ENCODE measurements around the gene AP4M1. TPM values are rescaled to one million over a fixed set of nuclear protein-coding genes. Genes with fewer than 3 reads are reported as not detected.

AP4M1 gene
- total and polyA plus RNA-seq, 9 of the 15 experiments (the other 6 are each of a cell fraction or from before 2014, with no cell fraction given): 1.3 to 30.9 (median 14.1) TPM

DNA sequence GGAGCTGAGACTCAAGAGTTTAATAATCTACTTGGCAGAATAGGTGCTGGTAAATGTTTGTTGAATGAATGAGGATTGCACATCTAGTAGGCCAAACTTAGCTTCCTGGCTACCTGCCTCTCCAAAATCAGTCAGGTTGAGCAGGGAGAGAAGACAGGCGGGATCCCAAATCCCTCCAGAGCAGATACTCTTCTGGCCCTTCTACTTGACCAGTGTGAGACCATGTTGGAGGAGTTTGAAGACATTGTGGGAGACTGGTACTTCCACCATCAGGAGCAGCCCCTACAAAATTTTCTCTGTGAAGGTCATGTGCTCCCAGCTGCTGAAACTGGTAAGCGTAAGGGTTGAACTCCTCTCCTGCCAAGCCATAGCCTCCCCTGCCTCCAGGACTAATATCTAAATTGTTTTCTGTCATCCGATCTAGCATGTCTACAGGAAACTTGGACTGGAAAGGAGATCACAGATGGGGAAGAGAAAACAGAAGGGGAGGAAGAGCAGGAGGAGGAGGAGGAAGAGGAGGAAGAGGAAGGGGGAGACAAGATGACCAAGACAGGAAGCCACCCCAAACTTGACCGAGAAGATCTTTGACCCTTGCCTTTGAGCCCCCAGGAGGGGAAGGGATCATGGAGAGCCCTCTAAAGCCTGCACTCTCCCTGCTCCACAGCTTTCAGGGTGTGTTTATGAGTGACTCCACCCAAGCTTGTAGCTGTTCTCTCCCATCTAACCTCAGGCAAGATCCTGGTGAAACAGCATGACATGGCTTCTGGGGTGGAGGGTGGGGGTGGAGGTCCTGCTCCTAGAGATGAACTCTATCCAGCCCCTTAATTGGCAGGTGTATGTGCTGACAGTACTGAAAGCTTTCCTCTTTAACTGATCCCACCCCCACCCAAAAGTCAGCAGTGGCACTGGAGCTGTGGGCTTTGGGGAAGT is 23.1 kb downstream of the AP4M1 start (continued):
- 0 out of 2 replicates have a peak, but pooled peaks have one; percentile 25 for TF ChIP-seq DPF2 (IDR thresholded peaks at IDR 0.05)
- no peak for TF ChIP-seq POLR2AphosphoS2 (IDR thresholded peaks at IDR 0.05; ENCODE audit: low read length)
- peak; percentile 52 for TF ChIP-seq SMAD4 (CRISPR knock-in tag; conservative IDR thresholded peaks at IDR 0.05)
- 0 out of 2 replicates have a peak, but pooled peaks have one; percentile 11 for TF ChIP-seq SUPT5H (IDR thresholded peaks at IDR 0.05)
- TF ChIP-seq, protein P1, sequence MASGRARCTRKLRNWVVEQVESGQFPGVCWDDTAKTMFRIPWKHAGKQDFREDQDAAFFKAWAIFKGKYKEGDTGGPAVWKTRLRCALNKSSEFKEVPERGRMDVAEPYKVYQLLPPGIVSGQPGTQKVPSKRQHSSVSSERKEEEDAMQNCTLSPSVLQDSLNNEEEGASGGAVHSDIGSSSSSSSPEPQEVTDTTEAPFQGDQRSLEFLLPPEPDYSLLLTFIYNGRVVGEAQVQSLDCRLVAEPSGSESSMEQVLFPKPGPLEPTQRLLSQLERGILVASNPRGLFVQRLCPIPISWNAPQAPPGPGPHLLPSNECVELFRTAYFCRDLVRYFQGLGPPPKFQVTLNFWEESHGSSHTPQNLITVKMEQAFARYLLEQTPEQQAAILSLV (tag; IDR thresholded peaks at IDR 0.05): no peak
- TF ChIP-seq SIN3B (IDR thresholded peaks at IDR 0.05; ENCODE audit: low read depth): no peak
- TF ChIP-seq ARID1B (IDR thresholded peaks at IDR 0.05): peak; percentile 16; the same call in 1 of the 2 replicates
- peak; percentile 27 for TF ChIP-seq POLR2B (IDR thresholded peaks at IDR 0.05; ENCODE audit: low read depth, partially characterized antibody)
- no peak for TF ChIP-seq ZNF354B (CRISPR knock-in tag; IDR thresholded peaks at IDR 0.05)
- 0 out of 2 replicates have a peak, but pooled peaks have one; percentile 45 for TF ChIP-seq MYNN (IDR thresholded peaks at IDR 0.05)
- no peak for TF ChIP-seq MYNN (CRISPR knock-in tag; IDR thresholded peaks at IDR 0.05)
- no peak for TF ChIP-seq EHMT2 (IDR thresholded peaks at IDR 0.05)
- TF ChIP-seq, protein P2, sequence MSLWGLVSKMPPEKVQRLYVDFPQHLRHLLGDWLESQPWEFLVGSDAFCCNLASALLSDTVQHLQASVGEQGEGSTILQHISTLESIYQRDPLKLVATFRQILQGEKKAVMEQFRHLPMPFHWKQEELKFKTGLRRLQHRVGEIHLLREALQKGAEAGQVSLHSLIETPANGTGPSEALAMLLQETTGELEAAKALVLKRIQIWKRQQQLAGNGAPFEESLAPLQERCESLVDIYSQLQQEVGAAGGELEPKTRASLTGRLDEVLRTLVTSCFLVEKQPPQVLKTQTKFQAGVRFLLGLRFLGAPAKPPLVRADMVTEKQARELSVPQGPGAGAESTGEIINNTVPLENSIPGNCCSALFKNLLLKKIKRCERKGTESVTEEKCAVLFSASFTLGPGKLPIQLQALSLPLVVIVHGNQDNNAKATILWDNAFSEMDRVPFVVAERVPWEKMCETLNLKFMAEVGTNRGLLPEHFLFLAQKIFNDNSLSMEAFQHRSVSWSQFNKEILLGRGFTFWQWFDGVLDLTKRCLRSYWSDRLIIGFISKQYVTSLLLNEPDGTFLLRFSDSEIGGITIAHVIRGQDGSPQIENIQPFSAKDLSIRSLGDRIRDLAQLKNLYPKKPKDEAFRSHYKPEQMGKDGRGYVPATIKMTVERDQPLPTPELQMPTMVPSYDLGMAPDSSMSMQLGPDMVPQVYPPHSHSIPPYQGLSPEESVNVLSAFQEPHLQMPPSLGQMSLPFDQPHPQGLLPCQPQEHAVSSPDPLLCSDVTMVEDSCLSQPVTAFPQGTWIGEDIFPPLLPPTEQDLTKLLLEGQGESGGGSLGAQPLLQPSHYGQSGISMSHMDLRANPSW (CRISPR knock-in tag; IDR thresholded peaks at IDR 0.05): no peak
- TF ChIP-seq, protein P3, sequence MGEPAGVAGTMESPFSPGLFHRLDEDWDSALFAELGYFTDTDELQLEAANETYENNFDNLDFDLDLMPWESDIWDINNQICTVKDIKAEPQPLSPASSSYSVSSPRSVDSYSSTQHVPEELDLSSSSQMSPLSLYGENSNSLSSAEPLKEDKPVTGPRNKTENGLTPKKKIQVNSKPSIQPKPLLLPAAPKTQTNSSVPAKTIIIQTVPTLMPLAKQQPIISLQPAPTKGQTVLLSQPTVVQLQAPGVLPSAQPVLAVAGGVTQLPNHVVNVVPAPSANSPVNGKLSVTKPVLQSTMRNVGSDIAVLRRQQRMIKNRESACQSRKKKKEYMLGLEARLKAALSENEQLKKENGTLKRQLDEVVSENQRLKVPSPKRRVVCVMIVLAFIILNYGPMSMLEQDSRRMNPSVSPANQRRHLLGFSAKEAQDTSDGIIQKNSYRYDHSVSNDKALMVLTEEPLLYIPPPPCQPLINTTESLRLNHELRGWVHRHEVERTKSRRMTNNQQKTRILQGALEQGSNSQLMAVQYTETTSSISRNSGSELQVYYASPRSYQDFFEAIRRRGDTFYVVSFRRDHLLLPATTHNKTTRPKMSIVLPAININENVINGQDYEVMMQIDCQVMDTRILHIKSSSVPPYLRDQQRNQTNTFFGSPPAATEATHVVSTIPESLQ (CRISPR knock-in tag; IDR thresholded peaks at IDR 0.05): no peak
- TF ChIP-seq NCOA2 (IDR thresholded peaks at IDR 0.05; ENCODE audit: partially characterized antibody in 2 of 2): no peak
- no peak for TF ChIP-seq ZNF699 (CRISPR knock-in tag; IDR thresholded peaks at IDR 0.05; ENCODE audit: insufficient replicate concordance)
- TF ChIP-seq, protein P4, sequence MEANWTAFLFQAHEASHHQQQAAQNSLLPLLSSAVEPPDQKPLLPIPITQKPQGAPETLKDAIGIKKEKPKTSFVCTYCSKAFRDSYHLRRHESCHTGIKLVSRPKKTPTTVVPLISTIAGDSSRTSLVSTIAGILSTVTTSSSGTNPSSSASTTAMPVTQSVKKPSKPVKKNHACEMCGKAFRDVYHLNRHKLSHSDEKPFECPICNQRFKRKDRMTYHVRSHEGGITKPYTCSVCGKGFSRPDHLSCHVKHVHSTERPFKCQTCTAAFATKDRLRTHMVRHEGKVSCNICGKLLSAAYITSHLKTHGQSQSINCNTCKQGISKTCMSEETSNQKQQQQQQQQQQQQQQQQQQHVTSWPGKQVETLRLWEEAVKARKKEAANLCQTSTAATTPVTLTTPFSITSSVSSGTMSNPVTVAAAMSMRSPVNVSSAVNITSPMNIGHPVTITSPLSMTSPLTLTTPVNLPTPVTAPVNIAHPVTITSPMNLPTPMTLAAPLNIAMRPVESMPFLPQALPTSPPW (CRISPR knock-in tag; IDR thresholded peaks at IDR 0.05): no peak
- no peak for TF ChIP-seq CBX5 (IDR thresholded peaks at IDR 0.05; ENCODE audit: borderline replicate concordance, low read depth)
- TF ChIP-seq MTA1 (IDR thresholded peaks at IDR 0.05; ENCODE audit: borderline replicate concordance): no peak
- no peak for TF ChIP-seq RBM34 (IDR thresholded peaks at IDR 0.05; ENCODE audit: borderline replicate concordance, insufficient read depth, low read length)
- TF ChIP-seq, protein P5, sequence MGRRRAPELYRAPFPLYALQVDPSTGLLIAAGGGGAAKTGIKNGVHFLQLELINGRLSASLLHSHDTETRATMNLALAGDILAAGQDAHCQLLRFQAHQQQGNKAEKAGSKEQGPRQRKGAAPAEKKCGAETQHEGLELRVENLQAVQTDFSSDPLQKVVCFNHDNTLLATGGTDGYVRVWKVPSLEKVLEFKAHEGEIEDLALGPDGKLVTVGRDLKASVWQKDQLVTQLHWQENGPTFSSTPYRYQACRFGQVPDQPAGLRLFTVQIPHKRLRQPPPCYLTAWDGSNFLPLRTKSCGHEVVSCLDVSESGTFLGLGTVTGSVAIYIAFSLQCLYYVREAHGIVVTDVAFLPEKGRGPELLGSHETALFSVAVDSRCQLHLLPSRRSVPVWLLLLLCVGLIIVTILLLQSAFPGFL (CRISPR knock-in tag; IDR thresholded peaks at IDR 0.05): no peak

Data from K562 (cell line).